OCI-LY3 (cell line): ENCODE results near the gene ANAPC4.

Source experiments
- CTCF ChIP-seq: fragments of 200-600, 300-600 bp; sonication (generic); IDR thresholded peaks from 2 replicates; pipeline ENCODE4 v1.5.1; 2014; ENCODE audit warnings: antibody characterized with exemption, low read length, low read depth
- EZH2phosphoT487 ChIP-seq: fragments of 200-600 bp; shearing (Covaris generic); IDR thresholded peaks from 2 replicates; pipeline ENCODE4 v1.6.1; 2018; ENCODE audit warnings: antibody characterized with exemption, mixed run types, low read depth

GRCh38 chr4:25450491-25450901 lies 73.4 kb downstream of the ANAPC4 start:
- TF ChIP-seq CTCF (no peak), EZH2phosphoT487 (no peak)
